ENCODE data around the gene SEMA6A. TPM values are rescaled to one million over a fixed set of nuclear protein-coding genes. Genes with fewer than 3 reads are reported as not detected.

Gene SEMA6A
- total and polyA plus RNA-seq, 9 of the 15 experiments (the other 6 are each of a cell fraction or from before 2014, with no cell fraction given) = 0.04 to 0.42 (median 0.18) TPM; not detected in 5

GRCh38 chr5:116465411-116465810, 109.2 kb downstream of the SEMA6A start:
- in situ Hi-C loops (cut with MboI) (no loop called here), intact Hi-C loops (cut with micrococcal nuclease) (no loop called here)
- Histone ChIP-seq H3K4me1 (replicated peaks in 1 of 2; ENCODE audit: control insufficient read depth in 2 of 2, insufficient read depth in 2 of 2, low read length in 2 of 2) (no peaks in the 10 kb centered on the region), H4K20me1 (replicated peaks; ENCODE audit: control insufficient read depth, insufficient read depth, low read length) (no peaks in the 10 kb centered on the region), H3K27ac (ENCODE audit: extremely low read depth, low read depth, low read length) (no peak overlapping the region), H3K36me3 (ENCODE audit: control insufficient read depth, insufficient read depth, low read length) (no peaks in the 10 kb centered on the region), H3K27me3 (ENCODE audit: control insufficient read depth in 2 of 2, insufficient read depth in 2 of 2, low read length in 2 of 2) (no peaks in the 10 kb centered on the region), H3K4me3 (no peak overlapping the region), H3K9ac (ENCODE audit: insufficient read depth in 1 of 2, low read depth in 2 of 2, low read length in 2 of 2) (no peak overlapping the region), H3K79me2 (ENCODE audit: control insufficient read depth, insufficient read depth, low read length) (no peaks in the 10 kb centered on the region), H3K9me3 (replicated peaks; ENCODE audit: control insufficient read depth, insufficient read depth, low read depth, low read length) (no peaks in the 10 kb centered on the region), H3K4me2 (ENCODE audit: insufficient read depth, low read length) (no peak overlapping the region), H3K9me1 (ENCODE audit: control insufficient read depth, insufficient read depth, low read length) (no peaks in the 10 kb centered on the region), H2AFZ (ENCODE audit: low read depth, low read length) (no peak overlapping the region)
- CTCF ChIA-PET (ENCODE audit: low intra/inter-chr PET ratio) = no interaction called here
- ATAC-seq (no peak), DNase-seq (ENCODE audit: extremely low read depth in 1 of 4, low spot score in 3 of 4) (no peak), FAIRE-seq (no peak)
- TF ChIP-seq RBBP5 (IDR thresholded peaks at IDR 0.05; ENCODE audit: borderline replicate concordance, insufficient read depth, low read length, poor library complexity, severe bottlenecking) (no peak), CTBP1 (IDR thresholded peaks at IDR 0.05; ENCODE audit: borderline replicate concordance) (no peak), ETV6 (IDR thresholded peaks at IDR 0.05; ENCODE audit: borderline replicate concordance in 1 of 2, low read depth in 2 of 2, low read length in 1 of 2) (no peak), ETV6 (CRISPR knock-in tag; IDR thresholded peaks at IDR 0.05; ENCODE audit: borderline replicate concordance) (no peak), ETS1 (conservative IDR thresholded peaks at IDR 0.05; ENCODE audit: control insufficient read depth, low read depth, low read length) (no peak), MEF2D (tag; conservative IDR thresholded peaks at IDR 0.05; ENCODE audit: low read depth) (no peak), HDAC6 (IDR thresholded peaks at IDR 0.05; ENCODE audit: low read depth, low read length) (no peak), ARID3A (IDR thresholded peaks at IDR 0.05; ENCODE audit: borderline replicate concordance, low read depth, low read length) (no peak), ZNF668 (CRISPR knock-in tag; IDR thresholded peaks at IDR 0.05) (no peak)
- WGBS (ENCODE audit: insufficient coverage, low coverage, missing lambda C conversion rate) = 13% methylated on average over 3 of the region's 3 CpGs
- POLR2A ChIA-PET = no interaction called here
- no TSS peak for BruUV-seq (replicated peaks)

Measured in K562 (cell line).